ENCODE data around the gene CLRN3. TPM values are rescaled to one million over a fixed set of nuclear protein-coding genes. Genes with fewer than 3 reads are reported as not detected.

CLRN3 gene
- total RNA-seq, 2 donors from 2014 or later = not detected

DNA sequence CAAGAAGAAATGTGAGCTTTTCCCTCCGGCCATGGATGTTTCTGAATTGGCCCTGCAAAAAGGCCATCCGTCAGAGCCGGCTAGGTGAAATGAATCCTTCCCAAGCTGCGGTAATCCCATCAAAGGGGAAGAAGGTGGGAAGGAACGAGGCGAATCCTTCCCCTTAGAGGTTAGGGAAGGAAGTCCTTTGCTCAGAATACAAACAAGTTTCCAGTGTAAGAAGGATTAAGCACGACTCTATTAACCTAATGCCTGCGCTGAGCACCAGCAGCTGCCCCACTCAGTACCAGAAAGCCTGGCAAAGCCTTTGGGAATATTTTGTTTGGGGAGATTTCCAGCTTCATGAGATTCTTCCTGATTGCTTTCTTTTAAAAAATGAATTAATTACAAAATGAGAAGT, 42.8 kb downstream of the CLRN3 start:
- no peak for DNase-seq (ENCODE audit: low spot score in 2 of 2)
- Mint-ChIP-seq H3K27ac (no peak overlapping the region), H3K9me3 (peaks cover 4% of the 10 kb centered on the region in 2 donors), H3K36me3 (no peaks in the 10 kb centered on the region)
- no peak for ATAC-seq

DNA sequence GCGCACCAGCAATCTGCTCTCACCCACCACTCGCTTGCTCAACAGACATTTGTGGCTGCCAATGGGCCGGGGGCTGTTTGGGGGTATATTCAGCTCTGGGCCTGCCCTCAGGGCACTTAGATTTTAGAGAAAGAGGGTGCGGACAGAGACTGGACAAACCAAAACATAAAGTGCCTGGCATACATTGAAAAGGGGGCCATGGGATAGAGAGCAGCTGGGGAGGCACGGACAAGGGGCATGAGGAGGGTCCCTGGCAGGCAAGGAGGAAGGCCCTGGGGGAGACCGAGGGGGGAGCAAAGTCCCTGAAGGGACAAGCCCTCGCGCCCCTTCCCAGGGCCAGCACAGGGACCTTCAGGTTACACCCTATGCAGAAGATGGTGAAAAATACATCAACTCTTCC, 43.5 kb downstream of the CLRN3 start:
- ATAC-seq = no peak
- H3K27ac Mint-ChIP-seq = no peak overlapping the region
- peaks cover 4% of the 10 kb centered on the region in 2 donors for H3K9me3 Mint-ChIP-seq

DNA sequence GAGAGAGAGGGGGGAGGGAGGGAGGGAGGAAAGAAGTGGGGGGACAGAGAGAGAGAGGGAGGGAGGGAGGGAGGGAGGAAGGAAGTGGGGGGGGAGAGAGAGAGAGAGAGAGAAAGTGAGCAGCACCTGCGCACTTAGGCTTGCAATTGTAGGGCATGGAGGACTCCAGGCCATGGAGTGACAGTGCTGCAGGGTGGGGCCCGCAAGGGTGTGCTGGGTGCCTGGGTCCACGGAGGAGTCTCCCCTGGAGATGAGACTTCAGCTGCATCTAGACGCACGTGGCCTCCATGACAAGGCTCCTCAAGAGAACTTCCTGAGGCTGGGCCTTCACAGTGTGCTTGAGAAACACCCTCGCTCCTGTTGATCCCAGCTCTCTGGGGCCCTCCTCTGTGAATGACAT, 44.5 kb downstream of the CLRN3 start:
- H3K27ac Mint-ChIP-seq = peak overlapping the region in 1 of 2 donors; percentile 64
- DNase-seq (ENCODE audit: low spot score in 2 of 2) (no peak), ATAC-seq (no peak)
- H3K9me3 Mint-ChIP-seq = peaks cover 4% of the 10 kb centered on the region in 2 donors
- no peaks in the 10 kb centered on the region for H3K36me3 Mint-ChIP-seq

More for the DNA sequence above, 43.5 kb downstream of the CLRN3 start:
- no peak for DNase-seq (ENCODE audit: low spot score in 2 of 2)
- H3K36me3 Mint-ChIP-seq = no peaks in the 10 kb centered on the region

DNA sequence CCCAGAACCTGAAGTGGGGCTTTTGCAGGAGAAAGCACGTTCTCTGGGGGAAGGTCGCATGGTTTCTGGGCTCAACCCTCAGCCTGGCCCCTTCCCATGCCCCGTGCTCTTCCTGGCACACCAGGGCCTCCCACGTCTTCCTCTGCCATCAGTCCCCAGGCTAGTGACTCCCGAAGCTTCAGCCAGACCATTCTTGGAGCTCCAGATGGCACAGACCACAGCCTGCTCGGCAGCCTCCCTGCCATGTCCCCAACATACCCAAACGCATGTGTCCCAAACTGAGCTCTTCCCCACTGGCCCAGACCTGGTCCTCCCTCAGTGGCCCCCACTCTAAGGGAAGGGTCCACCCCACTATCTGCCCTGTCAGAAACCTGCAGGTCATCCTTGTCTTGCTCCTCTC, 47.0 kb downstream of the CLRN3 start:
- peaks cover 4% of the 10 kb centered on the region in 2 donors for H3K9me3 Mint-ChIP-seq
- peak overlapping the region in 1 of 2 donors; percentile 9 for H3K27ac Mint-ChIP-seq
- DNase-seq (ENCODE audit: low spot score in 2 of 2) (no peak), ATAC-seq (no peak)
- H3K36me3 Mint-ChIP-seq = no peaks in the 10 kb centered on the region

DNA sequence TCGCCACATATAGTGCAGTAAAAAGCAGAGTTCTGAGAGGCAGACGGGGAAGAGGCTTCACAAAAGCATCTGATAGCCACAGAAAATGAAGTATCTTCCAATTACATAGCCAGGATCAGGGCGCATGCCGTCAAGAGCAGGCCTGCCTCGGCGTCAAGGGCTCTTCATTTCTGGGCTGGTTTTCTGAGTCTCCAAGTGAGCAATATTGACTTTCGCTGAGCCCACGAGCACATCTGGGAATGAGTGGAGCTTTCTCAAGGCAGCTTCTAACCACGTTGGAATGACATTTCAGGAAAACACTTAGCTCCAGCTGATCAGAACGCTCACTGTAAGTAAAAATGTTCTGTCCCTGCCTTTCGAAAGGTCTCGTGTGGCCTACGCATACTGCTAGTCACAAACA, 51.9 kb downstream of the CLRN3 start:
- H3K27ac Mint-ChIP-seq = no peak overlapping the region
- no peaks in the 10 kb centered on the region for H3K36me3 Mint-ChIP-seq
- DNase-seq (ENCODE audit: low spot score in 2 of 2) (no peak), ATAC-seq (no peak)
- no peaks in the 10 kb centered on the region for H3K9me3 Mint-ChIP-seq

DNA sequence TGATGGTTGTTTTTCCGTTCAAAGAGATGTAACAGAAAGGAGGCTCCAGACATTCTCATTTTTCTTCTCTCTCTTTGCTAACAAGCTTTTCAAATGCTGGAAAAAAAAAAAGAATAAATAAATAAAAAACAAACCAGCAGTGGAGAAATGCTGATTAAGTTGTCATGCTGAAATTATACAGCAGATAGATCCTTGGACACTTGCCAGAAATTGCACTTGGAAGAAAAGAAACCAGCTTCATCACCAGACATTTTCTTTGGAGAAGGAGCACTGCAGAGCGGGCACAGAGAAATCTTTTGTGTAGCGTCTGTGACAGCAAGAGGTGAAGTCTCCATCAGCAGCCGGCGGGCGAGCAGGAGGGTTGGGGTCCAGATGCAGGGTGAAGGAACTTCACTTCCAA, 55.8 kb downstream of the CLRN3 start:
- Mint-ChIP-seq H3K9me3 (no peaks in the 10 kb centered on the region), H3K36me3 (no peaks in the 10 kb centered on the region), H3K27ac (no peak overlapping the region)
- no peak for ATAC-seq
- no peak for DNase-seq (ENCODE audit: low spot score in 2 of 2)

DNA sequence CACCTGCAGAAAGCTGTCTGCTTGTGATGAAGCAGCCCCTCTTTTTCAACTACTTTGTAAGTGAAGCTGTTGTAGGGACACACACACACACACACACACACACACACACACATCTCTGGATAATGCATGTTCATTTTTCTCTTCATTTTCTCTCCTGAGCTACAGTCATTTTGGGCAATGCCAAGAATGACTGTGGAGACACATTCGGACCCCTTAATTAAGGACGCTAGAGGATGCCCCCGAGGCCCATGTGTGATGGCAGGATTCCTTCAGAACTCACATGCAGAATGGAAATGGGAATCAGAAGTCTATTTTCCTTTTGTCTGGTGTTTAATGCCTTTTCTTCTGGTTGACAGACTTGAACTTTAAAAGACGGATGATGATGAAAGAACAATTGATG, 56.6 kb downstream of the CLRN3 start:
- no peak overlapping the region for H3K27ac Mint-ChIP-seq
- no peaks in the 10 kb centered on the region for H3K36me3 Mint-ChIP-seq
- ATAC-seq = no peak
- no peak for DNase-seq (ENCODE audit: low spot score in 2 of 2)
- no peaks in the 10 kb centered on the region for H3K9me3 Mint-ChIP-seq

DNA sequence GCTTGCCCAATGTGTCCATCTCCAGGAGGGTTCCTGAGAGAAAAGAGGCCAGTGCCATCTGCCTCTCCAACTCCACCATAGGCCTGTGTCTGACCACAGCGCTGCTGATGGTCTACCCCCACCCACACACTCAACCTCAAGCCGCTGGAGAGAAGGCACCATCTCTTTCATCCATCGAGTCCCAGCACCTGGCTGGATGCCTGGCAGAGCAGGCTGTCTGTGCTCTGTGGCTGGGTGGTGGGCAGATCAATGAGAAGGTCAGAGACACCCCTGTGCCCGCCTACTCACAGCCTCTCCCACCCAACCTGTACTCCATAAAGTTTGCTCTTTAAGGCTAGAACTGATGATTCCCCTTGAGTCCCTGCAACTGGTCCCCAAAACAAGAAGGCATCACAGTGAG, 58.0 kb downstream of the CLRN3 start:
- DNase-seq (ENCODE audit: low spot score in 2 of 2) (no peak), ATAC-seq (no peak)
- Mint-ChIP-seq H3K9me3 (no peaks in the 10 kb centered on the region), H3K36me3 (no peaks in the 10 kb centered on the region), H3K27ac (no peak overlapping the region)

DNA sequence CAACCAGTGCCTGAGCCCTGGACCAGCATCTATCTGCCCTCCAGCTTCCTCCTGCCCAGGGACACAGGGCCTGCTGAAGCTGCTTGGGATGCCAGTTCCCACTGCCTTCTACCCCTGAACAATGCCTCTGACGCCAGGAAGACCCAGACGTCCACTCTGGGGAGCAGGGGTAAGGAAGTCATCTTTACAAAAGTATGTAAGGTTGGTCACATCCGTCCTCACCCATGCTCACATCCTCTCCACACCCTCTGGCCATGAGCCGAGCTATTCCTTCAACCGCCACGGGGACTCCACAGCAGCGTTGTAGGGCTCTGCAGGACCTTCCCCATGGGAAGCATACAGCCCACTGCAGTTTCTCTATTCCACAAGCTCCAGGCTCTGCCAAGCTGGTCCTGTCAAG, 58.5 kb downstream of the CLRN3 start:
- DNase-seq (ENCODE audit: low spot score in 2 of 2) (no peak), ATAC-seq (no peak)
- H3K27ac Mint-ChIP-seq = no peak overlapping the region
- no peaks in the 10 kb centered on the region for H3K36me3 Mint-ChIP-seq
- no peaks in the 10 kb centered on the region for H3K9me3 Mint-ChIP-seq

DNA sequence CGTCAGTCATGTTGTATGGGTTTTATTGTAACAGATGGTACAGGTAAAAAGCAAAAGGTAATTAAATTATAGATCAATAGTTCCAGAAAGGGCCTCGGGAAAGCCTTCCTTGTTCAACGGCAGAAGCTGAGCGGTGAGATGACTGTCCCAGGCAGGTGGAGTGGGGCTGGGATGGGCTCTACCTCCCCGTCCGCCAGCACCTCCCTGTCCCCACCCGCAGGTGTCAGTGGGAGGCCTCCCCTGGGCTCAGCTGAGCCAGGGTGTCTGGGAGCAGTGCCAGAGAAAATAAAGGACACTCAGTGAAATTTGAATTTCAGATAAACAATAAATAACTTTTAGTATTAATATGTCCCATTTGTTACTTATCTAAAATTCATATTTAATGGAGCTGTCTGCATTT, 58.9 kb downstream of the CLRN3 start:
- no peak for ATAC-seq
- H3K36me3 Mint-ChIP-seq = no peaks in the 10 kb centered on the region
- DNase-seq (ENCODE audit: low spot score in 2 of 2) = no peak
- no peak overlapping the region for H3K27ac Mint-ChIP-seq
- H3K9me3 Mint-ChIP-seq = no peaks in the 10 kb centered on the region

DNA sequence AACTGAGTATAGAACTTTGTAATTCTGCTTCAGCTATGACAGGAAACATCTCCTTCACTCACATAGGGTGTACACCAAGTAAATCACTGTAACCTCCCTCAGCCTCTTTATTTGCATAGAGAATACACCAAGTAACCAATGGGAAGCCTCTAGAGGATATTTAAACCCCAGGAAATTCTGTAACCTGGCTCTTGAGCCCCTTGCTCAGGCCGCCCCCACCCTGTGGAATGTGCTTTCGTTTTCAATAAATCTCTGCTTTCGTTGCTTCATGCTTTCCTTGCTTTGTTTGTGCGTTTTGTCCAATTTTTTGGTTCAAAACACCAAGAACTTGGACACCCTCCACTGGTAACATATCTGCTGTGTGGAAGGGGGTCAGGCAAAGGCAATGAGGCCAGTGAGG, 60.2 kb downstream of the CLRN3 start:
- H3K36me3 Mint-ChIP-seq = no peaks in the 10 kb centered on the region
- ATAC-seq = no peak
- no peak for DNase-seq (ENCODE audit: low spot score in 2 of 2)
- H3K9me3 Mint-ChIP-seq = no peaks in the 10 kb centered on the region
- no peak overlapping the region for H3K27ac Mint-ChIP-seq

DNA sequence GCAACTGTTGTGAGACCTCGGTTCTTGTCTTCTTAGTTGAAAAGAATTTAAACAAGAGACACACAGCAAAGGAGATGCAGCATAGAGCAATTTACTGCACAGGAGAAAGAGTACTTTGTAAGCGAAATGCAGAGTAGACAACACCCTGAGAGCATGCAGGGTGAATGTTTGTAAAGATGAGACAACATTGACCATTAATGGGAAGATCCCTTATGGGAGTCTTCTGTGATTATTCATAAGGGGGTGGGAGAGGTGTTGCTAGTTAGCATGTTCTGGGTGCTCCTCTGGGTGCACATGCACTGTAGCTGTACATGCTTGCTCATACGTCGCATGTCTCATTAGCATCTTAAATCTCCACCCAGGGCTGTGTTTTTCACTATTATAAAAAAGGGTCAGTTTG, 62.3 kb downstream of the CLRN3 start:
- Mint-ChIP-seq H3K36me3 (no peaks in the 10 kb centered on the region), H3K9me3 (no peaks in the 10 kb centered on the region), H3K27ac (no peak overlapping the region)
- no peak for DNase-seq (ENCODE audit: low spot score in 2 of 2)
- ATAC-seq = no peak

Other genes starting within 250 kb of the CLRN3 start
- not detected for gene FOXI2, start 155.8 kb downstream of the CLRN3 start, total RNA-seq
- gene PTPRE, start 14.2 kb upstream of the CLRN3 start, total RNA-seq = 10 to 100 TPM; 28.4 to 55.5 TPM
- gene MKI67, start 233.5 kb upstream of the CLRN3 start, total RNA-seq = 100 to 1,000 TPM; 221 to 367 TPM

Measured in activated naive CD4-positive, alpha-beta T cell treated with anti-CD3 and anti-CD28 coated beads, Interleukin-2, amount 50 U/mL, for 72 hours (primary cell).